SHP77 (cell line): ENCODE data around the gene PLCL1.
A peak's percentile ranks its signal among the peaks of the same experiment; 100 is the strongest.

Source experiments
- DNase-seq, 2 experiments: peaks; one replicate each; lab custom pipeline; 2025; lab: John Stamatoyannopoulos, UW

PLCL1 gene

DNA sequence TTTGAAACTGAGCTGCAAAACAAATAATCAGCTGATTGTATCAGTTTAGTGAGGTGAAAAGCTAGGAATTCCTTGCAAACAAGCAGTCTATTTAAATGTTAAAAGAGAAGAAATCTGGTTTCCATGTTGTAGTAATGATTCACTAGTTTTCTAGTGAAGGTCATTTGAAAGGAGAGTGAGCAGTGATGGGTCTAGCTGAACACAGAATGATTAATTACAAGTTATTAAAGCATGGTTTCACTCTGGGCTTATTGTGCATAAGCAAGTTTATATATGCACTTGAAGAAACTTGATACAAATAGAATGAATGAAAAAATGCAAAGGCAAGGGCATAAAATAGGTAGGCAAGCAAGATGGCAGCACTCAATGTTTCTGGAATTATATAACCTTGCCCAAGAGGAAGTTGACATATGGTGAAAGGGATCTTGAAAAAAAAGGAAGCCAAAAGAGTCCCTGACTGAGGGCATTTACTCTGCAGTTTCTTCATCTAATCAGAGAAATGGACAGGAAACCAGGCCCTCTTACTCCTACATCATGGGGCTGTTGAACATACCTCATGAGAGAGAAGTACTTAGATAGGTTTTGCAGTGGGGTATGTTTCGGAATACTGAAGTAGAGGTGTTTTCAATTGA lies 53.2 kb downstream of the PLCL1 start:
- DNase-seq: no peak

- no peak for DNase-seq
Measured at GRCh38 chr2:197858607-197859140, 54.3 kb downstream of the PLCL1 start.

DNA sequence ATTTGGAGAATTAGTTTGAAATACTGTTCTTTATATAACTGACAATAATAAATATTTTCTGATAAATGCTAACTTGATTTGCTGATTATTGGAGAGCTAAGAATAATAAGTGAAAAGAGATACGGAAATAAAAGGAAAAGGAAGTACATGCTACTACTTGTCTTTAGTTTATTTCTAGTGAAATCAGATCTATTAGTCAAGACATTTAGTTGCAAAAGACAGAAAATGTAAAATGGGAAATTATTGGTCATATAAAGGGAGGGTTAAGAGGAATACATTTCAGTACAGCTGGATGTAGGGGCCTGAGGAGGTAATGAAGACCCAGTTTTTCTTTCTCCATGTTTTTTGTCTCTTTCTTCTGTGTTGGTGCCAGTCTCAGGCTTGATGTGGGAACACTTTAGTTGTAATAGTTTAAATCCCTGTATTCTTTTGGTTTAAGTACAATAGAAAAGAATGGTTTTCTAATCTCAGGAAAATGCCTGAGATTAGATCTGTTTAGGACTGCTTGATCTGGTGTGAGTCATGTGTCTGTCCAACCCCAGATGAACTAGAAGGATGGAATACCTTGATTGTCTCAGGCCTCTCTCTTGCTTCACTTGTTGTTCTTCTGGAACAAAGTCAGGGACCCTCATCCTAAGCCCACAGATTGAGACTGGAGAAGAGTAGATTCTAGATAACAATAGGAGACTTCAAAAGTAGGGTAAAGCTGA lies 58.0 kb downstream of the PLCL1 start:
- no peak for DNase-seq

DNA sequence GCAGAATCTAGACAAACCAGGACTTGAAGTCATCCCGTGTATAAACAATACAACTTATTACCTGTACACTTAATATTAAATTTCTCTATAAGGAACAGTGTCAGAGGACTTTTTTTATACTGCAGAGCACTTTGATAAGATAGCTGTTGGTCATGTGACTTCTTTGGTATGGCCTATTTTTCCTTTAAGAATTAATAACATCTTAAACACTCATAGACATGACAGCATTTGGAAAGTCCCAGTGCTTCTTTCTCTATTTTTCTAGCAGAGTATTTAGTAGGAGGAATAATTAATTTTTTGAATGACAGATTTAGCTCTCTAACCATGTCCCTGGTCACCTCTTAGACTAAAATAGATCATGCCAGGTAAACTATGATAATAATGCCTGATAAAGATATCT lies 59.4 kb downstream of the PLCL1 start:
- no peak for DNase-seq

DNA sequence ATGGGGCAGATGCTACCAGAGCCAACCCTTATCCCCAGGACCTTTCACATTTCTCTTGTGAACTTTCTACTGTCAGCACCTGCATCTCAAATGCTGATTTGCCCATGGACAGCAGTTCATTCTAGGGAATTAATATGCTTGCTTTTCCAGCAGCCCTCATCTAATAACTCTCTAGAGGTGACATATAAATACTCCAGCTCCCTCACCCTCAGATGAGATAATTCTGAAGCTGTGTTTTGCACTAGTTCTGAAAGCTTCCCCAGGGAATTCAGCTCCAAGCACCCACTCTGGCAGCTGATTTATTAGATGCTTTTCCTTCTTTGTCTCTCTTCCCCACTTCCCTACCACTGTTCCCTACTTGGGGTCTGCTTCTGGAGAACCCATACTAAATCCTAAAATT lies 62.1 kb downstream of the PLCL1 start:
- no peak for DNase-seq

DNA sequence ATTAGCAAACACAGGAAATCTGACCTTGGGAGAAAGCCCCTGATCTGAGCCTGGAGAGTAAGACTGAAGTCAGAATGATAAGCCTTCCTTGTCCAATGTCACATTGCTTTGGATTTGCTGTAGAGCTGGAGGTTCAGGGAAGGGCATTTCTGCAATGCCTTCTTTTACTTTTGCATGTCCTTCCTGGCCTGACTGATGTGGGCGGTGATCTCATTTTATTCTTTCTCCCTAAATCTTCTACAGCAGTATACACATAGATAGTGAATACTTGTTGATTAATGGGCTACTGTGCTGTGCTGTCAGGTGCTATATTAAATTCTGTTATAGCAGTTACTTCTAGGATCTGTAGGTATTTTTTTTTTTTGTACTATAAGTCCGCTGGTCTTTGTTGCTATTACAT lies 62.6 kb downstream of the PLCL1 start:
- DNase-seq: no peak

- DNase-seq: no peak
Measured at GRCh38 chr2:197867624-197868023, 63.2 kb downstream of the PLCL1 start.

GRCh38 chr2:197868206-197868605 lies 63.8 kb downstream of the PLCL1 start:
- DNase-seq: no peak

DNA sequence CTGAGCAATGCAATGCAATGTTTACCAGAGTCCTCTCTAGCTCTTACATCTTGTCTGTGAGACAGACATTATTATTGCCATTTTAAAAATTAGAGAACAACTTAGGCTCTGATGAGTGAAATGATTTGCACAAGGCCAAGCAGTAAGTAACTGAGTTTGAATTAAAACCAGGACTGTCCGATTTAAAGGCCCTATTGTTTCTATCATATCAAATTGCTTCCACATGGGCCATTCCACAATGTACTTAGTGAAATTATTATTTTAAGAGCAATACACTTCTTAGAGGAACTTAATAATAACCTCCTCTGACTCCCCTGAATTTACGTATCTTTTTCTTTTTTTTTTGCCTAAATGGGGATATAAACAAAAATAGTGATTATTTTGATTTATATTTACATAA lies 64.6 kb downstream of the PLCL1 start:
- no peak for DNase-seq

DNA sequence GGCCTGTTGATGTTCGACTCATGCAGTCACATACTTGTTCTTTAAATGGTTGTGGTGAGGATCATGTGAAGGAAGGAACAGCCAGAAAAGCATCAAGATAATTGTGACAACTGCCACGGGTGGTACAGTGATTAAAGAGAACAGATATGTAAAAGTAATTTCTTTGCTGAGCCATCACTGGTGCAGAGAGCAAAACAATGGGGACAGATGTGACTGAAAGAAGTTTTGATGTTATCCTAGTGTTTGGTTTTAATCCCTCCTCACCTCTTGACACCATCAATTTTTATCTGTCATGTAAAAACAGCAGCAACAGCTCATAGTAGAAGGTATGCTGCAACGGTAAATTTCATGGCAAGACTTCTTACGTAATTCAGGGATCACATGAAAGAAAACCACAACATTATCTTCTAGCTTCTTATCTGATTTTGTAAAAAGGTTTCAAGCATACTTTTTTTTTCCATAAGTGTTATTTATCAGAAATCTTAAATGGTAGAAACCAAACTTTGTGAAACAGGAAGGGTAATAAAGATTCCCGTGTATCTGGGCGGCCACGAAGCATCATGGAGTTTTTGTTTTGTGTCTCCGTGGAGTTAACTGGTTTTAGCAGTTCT lies 65.2 kb downstream of the PLCL1 start:
- DNase-seq: no peak

DNA sequence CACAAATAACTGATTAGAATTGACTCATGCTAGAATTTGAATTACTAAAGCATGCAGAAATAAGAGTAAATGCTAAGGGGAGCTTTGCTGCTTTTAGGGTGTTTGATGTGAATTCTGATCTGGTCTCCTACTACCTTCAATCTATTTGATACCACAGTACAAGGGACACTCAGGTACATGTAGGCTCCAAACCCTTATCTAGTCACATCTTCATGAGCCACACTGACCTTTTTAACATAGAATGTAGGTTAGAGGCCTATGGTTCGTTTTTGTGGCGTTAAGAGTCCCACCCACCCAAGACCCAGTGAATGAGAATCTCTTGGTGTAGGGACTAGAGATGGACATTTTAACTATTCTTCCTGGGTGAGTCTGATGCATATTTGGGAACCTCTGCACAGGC lies 65.7 kb downstream of the PLCL1 start:
- no peak for DNase-seq

DNA sequence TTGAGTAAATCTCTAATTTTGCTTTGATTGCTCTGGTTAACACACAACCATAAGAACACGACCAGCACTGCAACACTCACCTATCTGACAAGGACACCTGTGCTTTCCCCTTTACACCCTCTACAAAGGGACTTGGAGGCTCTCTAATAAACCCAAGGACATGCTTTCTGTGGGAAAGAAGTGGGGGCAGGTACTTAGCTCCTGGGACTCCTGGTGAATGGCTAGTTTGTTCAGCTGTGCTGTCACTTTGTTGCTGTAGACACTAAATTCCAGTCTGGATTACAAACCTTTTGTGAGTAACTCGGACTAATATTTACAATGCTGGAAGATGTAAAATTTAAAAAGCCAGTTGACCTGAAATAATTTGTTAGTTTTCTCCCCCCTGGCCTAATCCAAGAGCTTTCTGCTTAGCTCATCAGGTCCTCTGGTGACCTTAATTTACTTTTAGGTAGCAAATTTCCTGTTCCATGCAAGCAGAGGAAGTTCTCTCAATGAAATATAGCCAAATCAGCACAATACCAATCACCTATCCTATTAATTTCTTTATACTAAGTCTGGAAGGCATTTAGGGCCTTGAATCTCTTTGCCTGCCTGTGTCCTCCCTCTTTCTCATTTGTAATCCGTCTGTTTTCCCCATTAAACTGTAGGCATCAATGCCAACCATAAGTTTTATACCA lies 67.5 kb downstream of the PLCL1 start:
- peak in 1 of 2 experiments; percentile 38 for DNase-seq

DNA sequence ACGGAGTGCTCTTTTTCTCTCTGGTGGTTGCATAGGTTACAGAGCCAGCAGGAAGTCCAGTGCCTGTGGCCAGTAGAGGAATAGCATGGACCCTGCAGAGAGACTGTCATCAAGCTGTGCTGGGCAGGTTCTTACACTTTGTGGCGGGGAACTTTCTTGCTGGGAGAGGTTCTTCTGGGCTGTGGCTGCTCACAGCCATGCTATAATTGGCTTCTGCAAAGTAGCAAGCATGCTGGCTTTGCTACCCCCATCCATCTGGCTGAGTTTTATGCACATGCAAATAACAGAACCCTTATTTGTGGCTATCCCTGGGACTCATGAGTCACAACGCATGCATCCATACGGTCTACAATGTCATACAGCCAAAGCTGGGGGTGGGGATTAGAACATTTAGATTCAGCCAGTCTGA lies 68.9 kb downstream of the PLCL1 start:
- no peak for DNase-seq

GRCh38 chr2:197875763-197876162 lies 71.4 kb downstream of the PLCL1 start:
- no peak for DNase-seq

DNA sequence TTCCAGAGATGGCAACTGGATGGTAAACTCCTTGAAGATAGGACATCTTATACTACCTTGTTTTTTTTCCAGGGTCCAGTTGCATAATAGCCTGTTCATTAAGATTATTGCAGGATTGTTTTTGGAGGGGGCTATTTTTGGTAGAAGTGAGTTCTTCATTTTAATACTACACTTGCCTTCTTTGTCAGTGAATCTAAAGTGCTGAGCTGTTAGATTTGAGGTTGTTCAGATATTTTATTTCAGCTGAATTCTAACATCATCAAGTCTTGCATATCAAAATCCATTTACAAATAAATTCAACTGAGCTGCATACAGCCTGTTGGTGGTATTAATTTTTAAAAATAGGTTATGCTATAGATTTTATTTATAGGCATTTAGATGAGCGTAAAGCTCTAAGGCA lies 72.1 kb downstream of the PLCL1 start:
- DNase-seq: no peak

GRCh38 chr2:197877038-197877437 lies 72.6 kb downstream of the PLCL1 start:
- DNase-seq: no peak

DNA sequence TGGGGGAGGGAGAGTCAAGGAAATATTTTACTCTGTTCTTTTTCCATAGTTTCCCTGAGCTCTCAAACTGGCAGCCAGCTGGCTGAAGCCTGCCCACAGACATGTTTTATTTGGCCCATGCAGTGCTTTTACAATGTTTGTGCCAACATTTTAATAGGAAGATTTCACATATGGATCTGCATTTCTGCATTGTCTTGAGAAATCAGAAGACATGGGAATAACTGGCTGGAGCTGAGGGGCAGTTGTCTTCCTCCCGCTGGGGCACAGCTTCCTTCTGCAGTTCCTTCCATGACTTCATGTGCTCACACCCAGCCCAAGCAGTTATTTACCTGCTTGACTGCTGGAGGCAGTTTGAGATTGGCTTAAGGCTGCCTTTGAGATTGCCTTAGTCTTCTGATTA lies 74.4 kb downstream of the PLCL1 start:
- DNase-seq: no peak

DNA sequence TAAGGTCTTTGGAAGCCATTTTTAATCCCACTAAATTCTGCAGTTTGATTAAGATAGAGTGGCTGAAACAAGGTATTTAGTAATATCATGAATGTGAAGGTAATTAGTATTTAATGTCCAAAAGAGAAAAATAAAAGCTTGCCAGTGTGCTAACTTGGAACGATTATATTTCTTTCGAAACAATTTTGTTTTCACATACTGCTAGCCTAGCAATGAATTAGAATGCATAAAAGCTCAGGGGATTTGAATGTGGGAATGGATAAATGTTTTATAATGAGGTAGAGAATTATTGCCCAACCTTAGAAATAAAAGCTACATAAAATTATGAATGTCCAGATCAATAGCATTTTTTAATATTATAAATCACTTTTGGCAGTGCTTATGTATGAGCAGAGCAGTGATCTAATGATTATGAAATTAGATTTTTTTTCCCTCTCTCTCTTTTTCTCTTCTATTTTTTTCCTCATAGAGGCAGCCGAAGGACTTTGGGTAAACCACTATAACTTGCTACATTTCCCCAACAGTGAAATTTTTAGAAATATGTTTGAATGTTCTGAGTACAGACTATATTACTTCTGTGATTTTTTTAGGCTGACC lies 75.5 kb downstream of the PLCL1 start:
- DNase-seq: no peak

DNA sequence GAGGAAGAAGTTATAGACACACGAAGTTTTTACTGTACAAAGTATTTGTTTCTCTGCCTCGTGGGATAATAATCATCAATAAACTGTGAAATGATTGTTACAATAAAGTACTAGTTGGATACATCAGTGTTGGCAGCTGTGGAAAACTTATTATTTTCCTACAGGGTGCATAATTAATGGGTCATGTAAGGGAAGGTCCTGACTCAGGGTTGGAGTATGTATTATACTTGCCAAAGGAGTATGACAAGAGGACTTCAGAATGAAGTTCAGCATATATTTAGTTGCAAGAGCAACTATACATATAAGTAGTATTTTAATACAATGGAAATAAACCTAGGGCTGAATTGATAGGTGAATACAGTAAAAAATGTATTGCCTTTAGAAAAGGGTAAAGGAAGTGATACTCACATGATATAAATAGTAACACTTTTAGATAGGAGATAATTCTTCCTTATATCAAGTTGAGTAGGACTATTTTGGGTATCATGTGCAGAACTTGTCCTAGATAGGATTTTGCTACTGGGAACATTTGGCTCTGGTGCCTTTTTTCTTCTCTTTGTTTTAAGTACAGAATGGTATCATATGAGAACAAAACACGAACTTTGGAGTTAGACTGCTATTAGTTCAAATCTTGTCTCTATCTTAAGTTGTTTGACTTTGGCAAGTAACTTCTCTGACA lies 79.1 kb downstream of the PLCL1 start:
- no peak for DNase-seq

DNA sequence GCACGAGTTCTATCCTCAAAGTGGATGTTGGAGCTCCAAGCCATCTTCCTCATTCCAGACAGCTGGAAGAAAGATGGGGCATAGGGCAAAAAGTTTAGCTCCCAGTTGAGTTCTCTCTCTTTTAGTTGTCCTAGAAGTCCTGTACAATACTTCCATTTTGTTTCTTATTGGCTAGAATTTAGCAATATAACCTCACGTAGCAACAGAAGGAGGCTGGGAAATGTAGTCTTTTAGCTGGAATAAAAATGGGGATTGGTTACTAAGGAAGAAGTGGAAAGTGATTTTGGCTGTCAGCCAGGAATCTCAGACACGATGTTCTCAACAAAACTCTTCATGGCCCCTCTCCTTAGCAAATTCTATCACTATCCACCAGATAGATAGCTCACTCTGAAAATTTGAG lies 79.9 kb downstream of the PLCL1 start:
- DNase-seq: no peak

DNA sequence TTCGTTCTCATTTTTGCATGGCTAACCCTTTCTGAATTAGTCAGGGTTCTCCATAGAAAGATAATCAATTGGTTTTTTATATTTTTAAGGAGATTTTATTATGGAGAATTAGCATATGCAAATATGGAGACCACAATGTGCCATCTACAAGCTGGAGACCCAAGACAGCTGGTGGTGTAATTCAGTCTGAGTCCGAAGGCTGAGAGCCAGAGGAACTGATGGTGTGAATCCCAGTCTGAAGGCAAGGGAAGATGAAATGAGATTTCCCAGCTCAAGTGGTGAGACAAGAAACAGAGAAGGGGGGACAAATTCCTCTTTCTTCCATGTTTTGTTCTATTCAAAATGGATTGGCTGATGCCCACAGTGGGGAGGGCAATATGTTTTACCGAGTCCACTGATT lies 80.7 kb downstream of the PLCL1 start:
- DNase-seq: no peak

GRCh38 chr2:197885587-197885986 lies 81.2 kb downstream of the PLCL1 start:
- no peak for DNase-seq
